ENCODE data around the gene HOXB2. TPM values are rescaled to one million over a fixed set of nuclear protein-coding genes. Genes with fewer than 3 reads are reported as not detected.

Gene HOXB2
- total RNA-seq, 1 experiment from 2014 or later = 0.31 TPM

DNA sequence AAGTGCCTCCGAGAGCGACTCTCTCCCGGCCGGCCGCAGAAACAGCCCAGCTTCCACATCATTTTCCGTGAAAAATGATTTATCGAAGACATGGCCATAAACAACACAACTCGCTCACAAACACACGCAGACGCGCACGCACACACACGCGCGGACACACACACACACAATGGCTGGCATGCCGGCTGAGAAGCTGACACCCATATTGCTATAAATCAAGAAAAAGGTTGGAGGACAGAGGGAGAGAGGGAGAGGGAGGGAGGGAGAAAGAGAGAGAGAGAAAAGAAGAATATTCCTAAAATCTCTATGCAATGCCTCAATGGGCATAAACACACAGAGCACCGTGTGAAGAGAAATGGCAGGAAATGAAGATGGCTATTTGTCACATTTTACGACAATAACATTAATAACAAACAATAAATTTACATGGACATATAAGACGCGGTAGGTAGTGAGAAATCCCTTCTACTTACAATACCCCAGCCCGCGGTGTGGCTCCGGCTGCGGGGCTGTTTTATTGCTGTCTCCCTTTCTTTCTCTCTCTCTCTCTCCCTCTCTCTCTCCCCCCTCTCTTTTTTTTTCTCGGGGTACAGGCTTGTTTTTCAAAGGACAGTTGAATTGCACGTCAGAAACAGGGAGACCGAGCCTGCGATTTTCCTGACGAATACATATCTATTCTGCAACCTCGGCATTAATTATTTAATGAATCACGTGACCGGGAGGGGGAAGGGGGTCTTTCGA, 23.8 kb upstream of the HOXB2 start:
- CTCF ChIA-PET = no interaction called here
- Histone ChIP-seq H4K20me1 (ENCODE audit: insufficient read depth) (no peaks in the 10 kb centered on the region), H3K9me3 (ENCODE audit: insufficient read depth, low read depth) (no peaks in the 10 kb centered on the region), H2AFZ (no peak overlapping the region), H3K4me2 (no peak overlapping the region), H3K9me2 (ENCODE audit: insufficient read depth) (no peaks in the 10 kb centered on the region), H3K27me3 (ENCODE audit: insufficient read depth, low read depth) (no peaks in the 10 kb centered on the region), H3K4me3 (no peak overlapping the region), H3K4me1 (replicated peaks; ENCODE audit: insufficient read depth) (0 out of 2 replicates have a peak, but pooled peaks cover 6% of the 10 kb centered on the region), H3K79me2 (ENCODE audit: low read depth) (no peaks in the 10 kb centered on the region), H3K36me3 (ENCODE audit: low read depth) (no peaks in the 10 kb centered on the region), H3K27ac (no peak overlapping the region), H3F3A (ENCODE audit: insufficient read depth, low read depth) (no peaks in the 10 kb centered on the region)
- intact Hi-C loops (cut with micrococcal nuclease; ENCODE audit: unreplicated experiment) = no loop called here
- no peak for TF ChIP-seq EZH2 (IDR thresholded peaks at IDR 0.05; ENCODE audit: low read depth)
- TF ChIP-seq, protein P1, sequence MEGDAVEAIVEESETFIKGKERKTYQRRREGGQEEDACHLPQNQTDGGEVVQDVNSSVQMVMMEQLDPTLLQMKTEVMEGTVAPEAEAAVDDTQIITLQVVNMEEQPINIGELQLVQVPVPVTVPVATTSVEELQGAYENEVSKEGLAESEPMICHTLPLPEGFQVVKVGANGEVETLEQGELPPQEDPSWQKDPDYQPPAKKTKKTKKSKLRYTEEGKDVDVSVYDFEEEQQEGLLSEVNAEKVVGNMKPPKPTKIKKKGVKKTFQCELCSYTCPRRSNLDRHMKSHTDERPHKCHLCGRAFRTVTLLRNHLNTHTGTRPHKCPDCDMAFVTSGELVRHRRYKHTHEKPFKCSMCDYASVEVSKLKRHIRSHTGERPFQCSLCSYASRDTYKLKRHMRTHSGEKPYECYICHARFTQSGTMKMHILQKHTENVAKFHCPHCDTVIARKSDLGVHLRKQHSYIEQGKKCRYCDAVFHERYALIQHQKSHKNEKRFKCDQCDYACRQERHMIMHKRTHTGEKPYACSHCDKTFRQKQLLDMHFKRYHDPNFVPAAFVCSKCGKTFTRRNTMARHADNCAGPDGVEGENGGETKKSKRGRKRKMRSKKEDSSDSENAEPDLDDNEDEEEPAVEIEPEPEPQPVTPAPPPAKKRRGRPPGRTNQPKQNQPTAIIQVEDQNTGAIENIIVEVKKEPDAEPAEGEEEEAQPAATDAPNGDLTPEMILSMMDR (conservative IDR thresholded peaks at IDR 0.05) = no peak
- no peak for DNase-seq
- POLR2A ChIA-PET (ENCODE audit: unreplicated experiment) = interaction anchor here (0.6 kb wide), 1 partner anchor 207 kb away, joined by 3 read pairs; no protein-coding TSS in a partner anchor
- BruUV-seq (replicated peaks) = no TSS peak

DNA sequence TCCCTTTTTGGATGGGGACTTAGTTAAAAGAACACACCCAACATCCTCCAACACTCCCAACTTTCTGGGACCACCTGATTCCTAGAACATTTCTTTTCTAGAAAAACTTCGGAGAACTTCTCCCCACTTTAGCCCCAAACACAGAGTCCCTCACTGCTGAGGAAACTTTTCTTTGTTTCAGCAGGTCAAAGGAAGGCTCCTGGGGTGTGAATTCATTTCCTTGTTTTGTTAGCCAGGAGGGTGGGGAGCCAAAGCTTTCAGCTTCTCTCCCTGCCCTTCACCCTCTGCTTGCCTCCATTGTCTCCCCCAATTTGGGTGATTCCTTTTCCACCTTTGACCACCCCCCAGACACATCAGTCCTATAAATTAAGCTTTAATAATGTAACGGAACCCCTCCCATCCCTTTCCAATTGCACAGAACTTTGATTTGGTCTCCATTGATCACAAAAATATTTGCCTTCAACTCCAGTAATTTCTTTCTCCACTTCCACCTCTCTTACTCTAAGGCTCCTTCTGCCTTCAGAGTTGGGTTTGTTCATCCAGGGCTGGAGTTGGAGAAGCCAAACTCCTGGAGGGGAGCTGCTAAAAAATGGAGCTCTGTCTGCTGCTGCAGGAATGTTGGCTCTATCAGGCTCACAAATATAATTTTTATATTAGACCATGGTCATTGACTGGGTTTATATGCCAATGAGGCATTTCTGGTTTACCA, 22.9 kb upstream of the HOXB2 start:
- Histone ChIP-seq H3K27me3 (ENCODE audit: insufficient read depth, low read depth) (no peaks in the 10 kb centered on the region), H2AFZ (no peak overlapping the region), H3F3A (ENCODE audit: insufficient read depth, low read depth) (no peaks in the 10 kb centered on the region), H3K4me1 (replicated peaks; ENCODE audit: insufficient read depth) (0 out of 2 replicates have a peak, but pooled peaks cover 6% of the 10 kb centered on the region), H3K9me2 (ENCODE audit: insufficient read depth) (no peaks in the 10 kb centered on the region), H3K9me3 (ENCODE audit: insufficient read depth, low read depth) (no peaks in the 10 kb centered on the region), H3K79me2 (ENCODE audit: low read depth) (no peaks in the 10 kb centered on the region), H4K20me1 (ENCODE audit: insufficient read depth) (no peaks in the 10 kb centered on the region), H3K27ac (no peak overlapping the region), H3K36me3 (ENCODE audit: low read depth) (no peaks in the 10 kb centered on the region), H3K4me2 (no peak overlapping the region), H3K4me3 (no peak overlapping the region)
- no peak for TF ChIP-seq EZH2 (IDR thresholded peaks at IDR 0.05; ENCODE audit: low read depth)
- TF ChIP-seq, protein P1 (conservative IDR thresholded peaks at IDR 0.05) = no peak
- no TSS peak for BruUV-seq (replicated peaks)
- intact Hi-C loops (cut with micrococcal nuclease; ENCODE audit: unreplicated experiment) = no loop called here
- DNase-seq = no peak
- POLR2A ChIA-PET (ENCODE audit: unreplicated experiment) = interaction anchor here (0.6 to 0.7 kb wide), 2 partner anchors 84 to 206 kb away, joined by 3 to 6 read pairs; no protein-coding TSS in a partner anchor
- CTCF ChIA-PET = no interaction called here

GRCh38 chr17:48567209-48567608, 22.3 kb upstream of the HOXB2 start:
- H3K9me2 ChIP-seq (ENCODE audit: insufficient read depth) = no peaks in the 10 kb centered on the region
- CTCF ChIA-PET = no interaction called here
- TF ChIP-seq, protein P1 (conservative IDR thresholded peaks at IDR 0.05) = no peak
- no peak for TF ChIP-seq EZH2 (IDR thresholded peaks at IDR 0.05; ENCODE audit: low read depth)
- BruUV-seq (replicated peaks) = no TSS peak
- no peaks in the 10 kb centered on the region for H3F3A ChIP-seq (ENCODE audit: insufficient read depth, low read depth)
- intact Hi-C loops (cut with micrococcal nuclease; ENCODE audit: unreplicated experiment) = no loop called here
- DNase-seq = no peak
- H3K36me3 ChIP-seq (ENCODE audit: low read depth) = no peaks in the 10 kb centered on the region
- H2AFZ ChIP-seq = no peak overlapping the region
- H3K4me1 ChIP-seq (replicated peaks; ENCODE audit: insufficient read depth) = 0 out of 2 replicates have a peak, but pooled peaks cover 6% of the 10 kb centered on the region
- no peaks in the 10 kb centered on the region for H3K9me3 ChIP-seq (ENCODE audit: insufficient read depth, low read depth)
- H3K79me2 ChIP-seq (ENCODE audit: low read depth) = no peaks in the 10 kb centered on the region
- H3K27me3 ChIP-seq (ENCODE audit: insufficient read depth, low read depth) = no peaks in the 10 kb centered on the region
- no peak overlapping the region for H3K27ac ChIP-seq
- H4K20me1 ChIP-seq (ENCODE audit: insufficient read depth) = no peaks in the 10 kb centered on the region
- POLR2A ChIA-PET (ENCODE audit: unreplicated experiment) = interaction anchor here (0.7 kb wide), 1 partner anchor 84 kb away, joined by 6 read pairs; no protein-coding TSS in a partner anchor
- no peak overlapping the region for H3K4me3 ChIP-seq
- no peak overlapping the region for H3K4me2 ChIP-seq
